ENCODE data around the gene NFATC2. TPM values are rescaled to one million over a fixed set of nuclear protein-coding genes. Genes with fewer than 3 reads are reported as not detected.

Gene NFATC2
- total and polyA plus RNA-seq, 2 experiments from 2014 or later = 0.52 to 0.59 TPM

GRCh38 chr20:51509208-51509607, 33.3 kb downstream of the NFATC2 start (continued):
- TF ChIP-seq ZNF114 (CRISPR knock-in tag; IDR thresholded peaks at IDR 0.05) (no peak), JUNB (IDR thresholded peaks at IDR 0.05; ENCODE audit: unreplicated experiment) (no peak), STAT1 (IDR thresholded peaks at IDR 0.05; ENCODE audit: unreplicated experiment) (no peak), EZH2phosphoT487 (IDR thresholded peaks at IDR 0.05; ENCODE audit: unreplicated experiment) (no peak), CTCF (conservative IDR thresholded peaks at IDR 0.05; ENCODE audit: low read depth in 2 of 2) (no peak), REST (IDR thresholded peaks at IDR 0.05; ENCODE audit: unreplicated experiment) (no peak), NANOG (IDR thresholded peaks at IDR 0.05; ENCODE audit: borderline replicate concordance) (no peak)

- DNase-seq (ENCODE audit: low spot score) (no peak), ATAC-seq (no peak)
- H3K36me3 ChIP-seq (ENCODE audit: insufficient read depth) = no peaks in the 10 kb centered on the region
- no peaks in the 10 kb centered on the region for H3K4me1 ChIP-seq (ENCODE audit: insufficient read depth)
- H3K4me3 ChIP-seq = no peak overlapping the region
- H3K27me3 ChIP-seq (ENCODE audit: insufficient read depth) = no peaks in the 10 kb centered on the region
- no peak overlapping the region for H3K4me2 ChIP-seq
- Mint-ChIP-seq H3K4me3 (no peak overlapping the region), H3K27ac (no peak overlapping the region; the same call in 1 of the 2 replicates), H3K4me1 (no peaks in the 10 kb centered on the region), H3K36me3 (ENCODE audit: low read depth) (no peaks in the 10 kb centered on the region), H3K9me3 (no peaks in the 10 kb centered on the region), H3K27me3 (ENCODE audit: insufficient read depth, low read depth, poor library complexity) (peaks cover 1% of the 10 kb centered on the region)
- H3K79me2 ChIP-seq (replicated peaks; ENCODE audit: insufficient read depth) = no peaks in the 10 kb centered on the region
- no peaks in the 10 kb centered on the region for H4K20me1 ChIP-seq (replicated peaks; ENCODE audit: insufficient read depth)
- no peaks in the 10 kb centered on the region for H3K9me2 ChIP-seq (ENCODE audit: insufficient read depth)
- no peaks in the 10 kb centered on the region for H3F3A ChIP-seq (replicated peaks; ENCODE audit: low read depth)
- no peak overlapping the region for H3K27ac ChIP-seq (ENCODE audit: low read depth)
- H2AFZ ChIP-seq = no peak overlapping the region
- TF ChIP-seq ETS1 (IDR thresholded peaks at IDR 0.05) (no peak), POLR2AphosphoS5 (IDR thresholded peaks at IDR 0.05; ENCODE audit: low read depth) (no peak), NANOG (IDR thresholded peaks at IDR 0.05; ENCODE audit: borderline replicate concordance) (no peak), JUNB (IDR thresholded peaks at IDR 0.05; ENCODE audit: unreplicated experiment) (no peak), CREB1 (CRISPR knock-in tag; IDR thresholded peaks at IDR 0.05; ENCODE audit: low read depth) (no peak), EZH2 (IDR thresholded peaks at IDR 0.05; ENCODE audit: low read depth, unreplicated experiment) (no peak), REST (IDR thresholded peaks at IDR 0.05; ENCODE audit: unreplicated experiment) (no peak), ZNF114 (CRISPR knock-in tag; IDR thresholded peaks at IDR 0.05) (no peak), CTCF (conservative IDR thresholded peaks at IDR 0.05; ENCODE audit: low read depth in 2 of 2) (no peak), EZH2phosphoT487 (IDR thresholded peaks at IDR 0.05; ENCODE audit: unreplicated experiment) (no peak), STAT1 (IDR thresholded peaks at IDR 0.05; ENCODE audit: unreplicated experiment) (no peak), ZNF331 (CRISPR knock-in tag; IDR thresholded peaks at IDR 0.05; ENCODE audit: low read depth) (no peak)
These were observed 33.7 kb downstream of the NFATC2 start for GRCh38 chr20:51508780-51509179.
